Embryonic facial prominence (tissue), 1 donor: Measurements from ENCODE around the gene DNAJB1.
"Not testable (repeated sequence)": the region's sequence is repeated elsewhere in the genome, so short reads cannot be mapped to it uniquely, and the experiment has no call there.

ENCODE experiments used
- DNase-seq: peaks from one replicate; pipeline ENCODE4 v3.0.0-alpha.2; 2016; ENCODE audit errors: extremely low spot score

DNAJB1 gene

GRCh38 chr19:14520543-14520942, 2.3 kb upstream of the DNAJB1 start:
- no peak for DNase-seq

GRCh38 chr19:14519860-14520407, 1.7 kb upstream of the DNAJB1 start:
- DNase-seq = no peak

GRCh38 chr19:14519245-14519859, 1.2 kb upstream of the DNAJB1 start:
- DNase-seq = no peak

DNA sequence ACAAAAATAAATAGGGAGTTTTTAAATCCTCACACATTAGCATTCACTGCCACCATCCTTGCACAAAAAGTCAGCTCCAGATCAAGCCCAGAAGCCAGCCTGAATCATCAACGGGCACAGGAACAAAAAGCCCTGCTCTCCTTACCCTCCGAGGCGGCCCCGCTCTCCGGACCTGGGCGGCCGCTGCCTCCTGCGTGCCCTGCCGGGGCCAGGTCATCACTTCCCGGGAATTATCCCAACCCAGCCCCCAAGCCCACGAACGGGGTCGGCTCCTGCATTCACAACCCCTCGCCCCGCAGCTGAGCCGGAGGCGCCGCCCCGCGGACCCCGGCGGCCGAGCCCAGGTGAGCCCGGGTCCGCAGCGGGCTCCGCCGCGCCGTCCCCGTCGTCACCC, 754 bp downstream of the DNAJB1 start:
- DNase-seq = no peak

DNA sequence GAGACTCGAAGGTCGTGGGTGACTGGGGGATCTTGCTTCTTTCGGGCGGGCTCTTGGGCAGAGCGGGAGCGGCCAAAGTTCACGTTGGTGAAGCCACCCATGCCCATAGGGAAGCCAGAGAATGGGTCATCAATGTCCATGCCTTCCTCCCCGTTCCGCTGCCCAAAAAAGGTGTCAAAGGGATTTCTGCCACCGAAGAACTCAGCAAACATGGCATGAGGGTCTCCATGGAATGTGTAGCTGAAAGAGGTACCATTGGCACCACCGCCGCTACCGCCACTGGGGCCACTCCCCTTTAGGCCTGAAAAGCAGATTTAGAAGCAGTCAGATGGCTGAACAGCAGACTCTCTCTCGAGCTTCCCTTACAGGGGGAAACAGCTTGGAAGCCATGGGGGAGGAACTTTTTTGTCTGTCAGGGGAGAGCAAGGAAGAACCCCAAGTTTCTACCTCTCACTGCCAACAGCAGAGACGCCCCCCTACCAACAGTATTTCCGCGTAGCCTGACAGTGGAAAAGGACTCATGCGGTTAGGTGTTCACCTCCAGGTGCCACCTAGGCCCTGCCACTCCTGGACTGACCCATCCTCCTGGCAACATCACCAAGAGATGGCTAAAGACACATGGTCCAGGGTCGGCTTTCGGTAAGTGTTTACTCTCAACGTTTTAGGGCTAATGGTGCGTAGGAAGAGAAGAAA, 1.3 kb downstream of the DNAJB1 start:
- DNase-seq = no peak

DNA sequence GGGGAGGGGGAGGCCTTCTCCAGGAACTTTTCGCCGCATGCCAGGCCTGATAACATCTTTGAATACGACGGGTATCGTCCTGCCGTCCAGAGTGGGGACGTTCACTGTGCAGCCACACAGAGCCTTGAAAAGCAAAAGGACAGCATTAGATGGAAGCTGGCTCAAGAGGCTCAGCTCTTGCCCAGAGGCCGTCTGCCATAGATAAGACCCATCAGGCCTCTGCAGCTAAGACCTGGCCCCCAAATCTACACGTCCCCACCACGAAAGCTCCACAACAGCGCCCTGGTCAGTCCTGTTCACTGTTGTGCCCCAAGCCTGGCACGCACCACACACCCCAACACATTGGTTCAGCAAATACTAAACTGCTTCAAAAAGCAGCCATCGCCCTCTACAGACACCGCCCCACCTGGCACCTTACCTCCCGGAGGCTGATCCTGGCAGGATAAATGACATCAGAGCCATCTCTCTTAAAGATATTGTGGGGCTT, 2.1 kb downstream of the DNAJB1 start:
- no peak for DNase-seq

DNA sequence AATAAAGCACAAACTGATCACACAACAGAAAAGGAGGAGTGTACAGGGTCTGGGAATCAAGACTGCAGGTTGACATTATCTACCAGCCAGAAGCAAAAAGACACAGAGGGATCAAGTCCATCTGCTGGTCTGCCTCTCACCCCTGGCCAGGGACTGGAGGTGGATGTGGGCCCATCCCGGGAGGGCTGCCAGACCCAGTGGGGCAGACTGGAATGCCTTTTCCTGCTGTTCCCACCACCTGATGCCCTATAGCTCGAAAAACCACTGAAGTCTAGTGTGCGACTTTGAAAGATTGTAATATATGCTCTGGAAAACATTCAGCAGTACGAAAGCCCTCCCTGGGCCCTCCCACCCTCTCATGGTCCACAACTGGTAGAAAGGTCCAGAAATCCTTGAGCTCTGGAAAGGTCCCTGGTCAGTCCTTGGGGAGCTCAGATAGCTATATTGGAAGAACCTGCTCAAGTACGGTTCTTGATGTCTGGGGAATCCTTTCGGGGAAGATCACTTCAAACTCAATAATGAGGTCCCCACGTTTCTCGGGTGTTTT, 2.6 kb downstream of the DNAJB1 start:
- no peak for DNase-seq

GRCh38 chr19:14514215-14514863, 3.9 kb downstream of the DNAJB1 start:
- DNase-seq = no peak

- no peak for DNase-seq
Observed at GRCh38 chr19:14512406-14512961, 5.7 kb downstream of the DNAJB1 start.

- no peak for DNase-seq
Observed at GRCh38 chr19:14511229-14511593, 7.0 kb downstream of the DNAJB1 start.

- DNase-seq = no peak
Observed at GRCh38 chr19:14510311-14511228, 7.6 kb downstream of the DNAJB1 start.

DNA sequence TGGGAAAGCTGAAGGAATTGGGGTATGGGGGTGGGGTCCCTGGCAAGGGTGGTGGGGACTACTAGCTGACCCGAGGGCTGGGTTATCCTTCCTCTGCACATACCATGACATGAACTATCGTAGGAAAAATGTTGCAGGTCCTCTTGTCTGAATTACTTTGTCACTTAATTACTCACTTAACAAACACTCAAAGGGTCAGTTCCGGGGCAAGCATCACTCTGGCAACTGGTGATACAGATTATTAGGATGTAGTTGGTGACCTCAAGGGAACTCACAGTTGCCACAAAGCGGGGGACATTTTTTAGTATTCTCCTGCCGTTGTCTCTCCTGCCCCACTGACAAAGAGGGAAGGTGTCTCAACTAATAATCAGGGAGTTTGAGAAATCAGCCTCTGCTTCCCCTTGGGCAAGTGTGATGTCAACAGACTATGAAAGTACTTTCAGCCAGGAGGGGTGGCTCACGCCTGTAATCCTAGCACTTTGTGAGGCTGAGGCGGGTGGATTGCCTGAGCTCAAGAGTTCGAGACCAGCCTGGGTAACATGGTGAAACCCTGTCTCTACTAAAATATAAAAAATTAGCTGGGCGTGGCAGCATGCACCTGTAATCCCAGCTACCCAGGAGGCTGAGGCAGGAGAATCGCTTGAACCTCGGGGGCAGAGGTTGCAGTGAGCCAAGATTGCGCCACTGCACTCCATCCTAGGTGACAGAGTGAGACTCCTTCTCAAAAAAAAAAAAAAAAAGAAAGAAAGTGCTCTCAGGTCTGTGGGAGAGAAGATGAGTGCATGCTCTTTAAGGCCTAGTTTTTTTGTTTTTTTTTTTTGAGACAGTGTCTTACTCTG, 10.3 kb downstream of the DNAJB1 start:
- no peak for DNase-seq

GRCh38 chr19:14505488-14506239, 12.5 kb downstream of the DNAJB1 start:
- DNase-seq = no peak

DNA sequence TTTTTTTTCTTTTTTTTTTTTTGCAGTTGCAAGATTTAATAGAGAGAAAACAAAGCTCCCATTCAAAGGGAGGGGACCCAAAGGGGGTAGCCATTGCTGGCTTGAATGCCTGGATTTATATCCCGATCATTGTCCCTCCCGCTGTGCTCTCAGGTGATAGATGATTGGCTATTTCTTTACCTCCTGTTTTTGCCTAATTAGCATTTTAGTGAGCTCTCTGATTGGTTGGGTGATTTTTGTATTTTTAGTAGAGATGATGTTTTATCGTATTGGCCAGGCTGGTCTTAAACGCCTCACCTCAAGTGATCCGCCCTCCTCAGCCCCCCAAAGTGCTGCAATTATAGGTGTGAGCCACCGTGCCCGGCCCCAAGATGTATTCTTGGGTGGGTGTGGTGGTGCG, 13.6 kb downstream of the DNAJB1 start:
- DNase-seq = not testable (repeated sequence)

DNA sequence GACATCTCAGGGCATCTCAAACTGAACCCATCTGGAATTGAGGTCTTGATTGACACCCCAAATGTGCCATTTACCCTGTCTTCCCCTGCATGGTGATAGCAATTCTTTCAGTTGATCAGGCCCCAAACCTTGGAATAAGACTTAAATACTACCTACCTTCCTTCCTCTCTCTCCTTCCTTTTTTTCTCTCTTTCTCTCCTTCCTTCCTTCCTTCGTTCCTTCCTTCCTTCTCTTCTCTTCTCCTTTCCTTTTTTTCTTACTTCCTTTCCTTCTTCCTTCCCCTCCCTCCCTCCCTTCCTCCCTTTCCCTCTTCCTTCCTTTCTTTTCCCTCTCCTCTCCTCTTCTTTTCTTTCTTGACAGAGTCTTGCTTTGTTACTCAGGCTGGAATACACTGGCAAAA, 14.9 kb downstream of the DNAJB1 start:
- DNase-seq = no peak

DNA sequence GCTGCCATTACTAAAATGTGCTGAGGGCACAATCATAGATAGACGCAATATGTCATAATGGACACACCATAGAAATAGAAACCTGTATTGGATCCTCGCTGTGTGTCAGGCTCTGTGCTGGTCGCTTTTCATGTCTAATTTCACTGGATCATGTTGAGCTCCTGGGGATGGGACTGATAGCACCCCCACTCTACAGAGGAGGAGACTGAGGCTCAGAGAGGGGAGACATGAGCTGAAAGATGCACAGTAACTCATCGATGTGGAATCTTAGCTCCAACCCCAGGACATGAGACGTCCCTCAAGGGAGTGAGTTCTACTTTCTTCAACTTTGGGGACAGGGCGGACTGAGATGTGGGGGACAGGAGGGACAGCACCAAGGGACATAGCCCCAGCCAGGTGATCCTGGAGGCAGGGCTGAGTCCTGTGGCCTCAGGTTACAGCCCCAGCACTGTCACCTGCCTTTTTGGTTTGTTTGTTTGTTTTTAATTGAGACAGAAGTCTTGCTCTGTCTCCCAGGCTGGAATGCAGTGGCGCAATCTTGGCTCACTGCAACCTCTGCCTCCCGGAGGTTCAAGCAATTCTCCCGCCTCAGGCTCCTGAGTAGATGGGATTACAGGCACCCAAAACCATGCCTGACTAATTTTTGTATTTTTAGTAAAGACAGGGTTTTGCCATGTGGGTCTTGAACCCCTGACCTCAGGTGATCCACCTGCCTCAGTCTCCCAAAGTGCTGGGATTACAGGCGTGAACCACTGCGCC, 15.7 kb downstream of the DNAJB1 start:
- DNase-seq = no peak

DNA sequence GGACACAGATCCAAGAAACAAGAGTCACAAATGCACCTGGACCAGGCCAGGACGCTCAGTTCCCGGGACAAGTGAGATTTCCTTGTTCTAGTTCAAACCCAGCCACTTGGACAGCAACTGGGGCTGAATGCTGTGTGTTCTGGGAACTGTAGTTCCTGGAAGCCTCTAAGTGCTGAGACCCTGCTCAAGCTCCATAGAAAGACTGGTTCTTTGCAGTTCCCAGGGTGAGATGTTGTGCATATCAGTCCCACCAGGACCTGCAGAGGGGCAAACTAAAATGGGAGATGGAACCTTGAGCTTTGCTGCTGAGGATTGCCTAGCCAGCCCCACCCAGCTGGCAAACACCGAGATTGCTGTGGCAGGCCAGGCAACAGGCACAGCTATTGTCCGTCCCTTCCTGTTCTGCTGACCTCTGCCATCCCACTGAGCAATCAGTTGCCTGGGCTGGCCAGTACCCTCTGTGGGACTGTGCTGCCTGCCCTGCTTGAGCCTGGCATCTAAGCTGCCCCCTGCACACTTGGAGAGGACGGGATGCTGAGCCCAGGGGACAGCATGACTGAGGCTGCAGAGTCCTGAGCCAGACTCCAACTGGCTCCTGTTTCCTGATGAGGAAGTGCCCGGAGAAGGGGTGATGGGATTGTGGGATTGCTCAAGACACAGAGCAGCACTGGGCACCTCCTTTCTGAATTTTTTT, 20.8 kb downstream of the DNAJB1 start:
- no peak for DNase-seq

- DNase-seq = no peak
Observed at GRCh38 chr19:14496834-14497227, 21.4 kb downstream of the DNAJB1 start.
